GM18499 (cell line): ENCODE data around the gene GOLIM4.
"Not testable (repeated sequence)": the region's sequence is repeated elsewhere in the genome, so short reads cannot be mapped to it uniquely, and the experiment has no call there.

Experiments
- ATAC-seq: cut with Tn5 transposase; IDR thresholded peaks from one replicate; pipeline ENCODE4 v1.9.1; 2021; ENCODE audit warnings: moderate number of reproducible peaks; ENCODE audit not compliant: insufficient read depth, unreplicated experiment

The GOLIM4 gene

GRCh38 chr3:168011280-168011679, 84.4 kb downstream of the GOLIM4 start:
- ATAC-seq, result not testable (repeated sequence)

- ATAC-seq, result no peak
Observed at GRCh38 chr3:168006584-168006983, 89.1 kb downstream of the GOLIM4 start.

- no peak for ATAC-seq
Observed at GRCh38 chr3:168003911-168004310, 91.8 kb downstream of the GOLIM4 start.

- no peak for ATAC-seq
Observed at GRCh38 chr3:168002786-168003368, 92.8 kb downstream of the GOLIM4 start.

GRCh38 chr3:168001244-168001643, 94.5 kb downstream of the GOLIM4 start:
- ATAC-seq, result no peak

- ATAC-seq, result no peak
Observed at GRCh38 chr3:167998253-167998652, 97.5 kb downstream of the GOLIM4 start.

GRCh38 chr3:167996514-167996913, 99.2 kb downstream of the GOLIM4 start:
- ATAC-seq, result no peak

- no peak for ATAC-seq
Observed at GRCh38 chr3:167992381-167992780, 103.3 kb downstream of the GOLIM4 start.

- no peak for ATAC-seq
Observed at GRCh38 chr3:167991213-167991612, 104.5 kb downstream of the GOLIM4 start.

- no peak for ATAC-seq
Observed at GRCh38 chr3:167989999-167990398, 105.7 kb downstream of the GOLIM4 start.

- no peak for ATAC-seq
Observed at GRCh38 chr3:167989066-167989465, 106.7 kb downstream of the GOLIM4 start.

GRCh38 chr3:167983583-167983982, 112.1 kb downstream of the GOLIM4 start:
- no peak for ATAC-seq

GRCh38 chr3:167978486-167978885, 117.2 kb downstream of the GOLIM4 start:
- no peak for ATAC-seq

- ATAC-seq, result no peak
Observed at GRCh38 chr3:167978071-167978470, 117.7 kb downstream of the GOLIM4 start.

- no peak for ATAC-seq
Observed at GRCh38 chr3:167976516-167977361, 119.0 kb downstream of the GOLIM4 start.

- no peak for ATAC-seq
Observed at GRCh38 chr3:167973901-167974300, 121.8 kb downstream of the GOLIM4 start.

- ATAC-seq, result no peak
Observed at GRCh38 chr3:167973046-167973445, 122.7 kb downstream of the GOLIM4 start.

GRCh38 chr3:167972502-167972901, 123.2 kb downstream of the GOLIM4 start:
- ATAC-seq, result no peak

GRCh38 chr3:167969548-167969947, 126.2 kb downstream of the GOLIM4 start:
- no peak for ATAC-seq

- ATAC-seq, result no peak
Observed at GRCh38 chr3:167967257-167968036, 128.3 kb downstream of the GOLIM4 start.
